LoVo (cell line): ENCODE measurements around the gene NFU1.
A peak's percentile ranks its signal among the peaks of the same experiment; 100 is the strongest.
"Not testable (repeated sequence)": the region's sequence is repeated elsewhere in the genome, so short reads cannot be mapped to it uniquely, and the experiment has no call there.

Experiments used
- DNase-seq: peaks from one replicate; pipeline ENCODE4 v3.0.0-alpha.2; 2016; ENCODE audit warnings: low spot score

NFU1 gene

GRCh38 chr2:69450735-69451416 lies 13.6 kb upstream of the NFU1 start:
- DNase-seq: no peak

- DNase-seq: no peak
Measured at GRCh38 chr2:69449906-69450305, 12.7 kb upstream of the NFU1 start.

- DNase-seq: not testable (repeated sequence)
Measured at GRCh38 chr2:69443673-69444072, 6.4 kb upstream of the NFU1 start.

- DNase-seq: not testable (repeated sequence)
Measured at GRCh38 chr2:69439499-69439898, 2.3 kb upstream of the NFU1 start.

GRCh38 chr2:69438580-69438979 lies 1.3 kb upstream of the NFU1 start:
- no peak for DNase-seq

- DNase-seq: no peak
Measured at GRCh38 chr2:69437751-69438154, 518 bp upstream of the NFU1 start.

- DNase-seq: peak; percentile 16
Measured at GRCh38 chr2:69436596-69436937, 668 bp downstream of the NFU1 start.

- no peak for DNase-seq
Measured at GRCh38 chr2:69434753-69435152, 2.5 kb downstream of the NFU1 start.

- no peak for DNase-seq
Measured at GRCh38 chr2:69429491-69430183, 7.6 kb downstream of the NFU1 start.

GRCh38 chr2:69428981-69429380 lies 8.3 kb downstream of the NFU1 start:
- DNase-seq: no peak

GRCh38 chr2:69424419-69424818 lies 12.8 kb downstream of the NFU1 start:
- no peak for DNase-seq

GRCh38 chr2:69422198-69422597 lies 15.0 kb downstream of the NFU1 start:
- no peak for DNase-seq

GRCh38 chr2:69419111-69419510 lies 18.1 kb downstream of the NFU1 start:
- not testable (repeated sequence) for DNase-seq

- DNase-seq: no peak
Measured at GRCh38 chr2:69416147-69416546, 21.1 kb downstream of the NFU1 start.

GRCh38 chr2:69411120-69411519 lies 26.1 kb downstream of the NFU1 start:
- DNase-seq: no peak

GRCh38 chr2:69405306-69405705 lies 31.9 kb downstream of the NFU1 start:
- DNase-seq: no peak

- DNase-seq: no peak
Measured at GRCh38 chr2:69400121-69400520, 37.1 kb downstream of the NFU1 start.

GRCh38 chr2:69397234-69397633 lies 40.0 kb downstream of the NFU1 start:
- no peak for DNase-seq

GRCh38 chr2:69395866-69396265 lies 41.4 kb downstream of the NFU1 start:
- DNase-seq: no peak

- no peak for DNase-seq
Measured at GRCh38 chr2:69393963-69394362, 43.3 kb downstream of the NFU1 start.

- DNase-seq: no peak
Measured at GRCh38 chr2:69390471-69390870, 46.8 kb downstream of the NFU1 start.

- no peak for DNase-seq
Measured at GRCh38 chr2:69390001-69390400, 47.2 kb downstream of the NFU1 start.

GRCh38 chr2:69389271-69389670 lies 48.0 kb downstream of the NFU1 start:
- no peak for DNase-seq
